Vagina (tissue), 2 donors: ENCODE results near the gene RAB13. TPM values are rescaled to one million over a fixed set of nuclear protein-coding genes. Genes with fewer than 3 reads are reported as not detected.

Source experiments
- DNase-seq, 2 donors: peaks; one replicate each; pipeline ENCODE4 v3.0.0-alpha.2; 2017; ENCODE audit errors: extremely low spot score in 2 of 2
- H3K27ac ChIP-seq: fragments of 200-600 bp; sonication (generic); one replicate; pipeline ENCODE4 v1.5.1; 2019
- H3K27me3 ChIP-seq: fragments of 200-600 bp; sonication (generic); one replicate; pipeline ENCODE4 v1.5.1; 2019
- H3K36me3 ChIP-seq, 2 donors: fragments of 200-600 bp; sonication (generic); one replicate each; pipeline ENCODE4 v1.5.1; 2017 to 2019
- H3K4me1 ChIP-seq: fragments of 200-600 bp; sonication (generic); one replicate; pipeline ENCODE4 v1.5.1; 2019
- H3K4me3 ChIP-seq, 2 donors: fragments of 200-600 bp; sonication (generic); 1 replicate in 1 of 2; 2 replicates in 1 of 2; pipeline ENCODE4 v1.5.1; 2016 to 2019
- H3K9me3 ChIP-seq: fragments of 200-600 bp; sonication (generic); one replicate; pipeline ENCODE4 v1.5.1; 2019
- CTCF ChIP-seq, 3 experiments: fragments of 450-650 bp in 2 of 3; fragments of 200-600 bp in 1 of 3; sonication (generic) in 1 of 3; IDR thresholded peaks; one replicate each; pipeline ENCODE4 v1.5.1; 2017 to 2019; ENCODE audit warnings: antibody characterized with exemption in 3 of 3, mild to moderate bottlenecking in 2 of 3, moderate library complexity in 2 of 3
- POLR2A ChIP-seq, 2 donors: fragments of 450-650 bp; IDR thresholded peaks; one replicate each; pipeline ENCODE4 v1.6.1; 2017; ENCODE audit warnings: antibody characterized with exemption in 2 of 2, mild to moderate bottlenecking in 2 of 2, moderate library complexity in 2 of 2
- POLR2AphosphoS5 ChIP-seq, 2 donors: sonication (generic); formaldehyde crosslinking; IDR thresholded peaks; one replicate each; pipeline ENCODE4 v1.9.0; 2017; ENCODE audit warnings: antibody characterized with exemption in 2 of 2, mild to moderate bottlenecking in 2 of 2, low read depth in 1 of 2; ENCODE audit not compliant: insufficient read depth in 1 of 2
- intact Hi-C: fragments of 100-400 bp; cut with DNase I; formaldehyde crosslinking; loops from one replicate; pipeline ENCODE4 v1.15.1; 2023
- total RNA-seq: library from RNA; depleted of rRNA; stranded (reverse); fragments of >200 nt; gene quantifications from one replicate; pipeline ENCODE4 v1.2.3, GENCODE V29; 2016

The RAB13 gene
- total RNA-seq, 1 donor from 2014 or later, result 49.8 TPM

GRCh38 chr1:153939476-153939875 lies 46.7 kb downstream of the RAB13 start:
- no peak overlapping the region for H3K27ac ChIP-seq
- DNase-seq, result no peak
- no peak for TF ChIP-seq CTCF (IDR thresholded peaks at IDR 0.05)
- peaks cover 0 to 65% of the 10 kb centered on the region in 2 donors for H3K36me3 ChIP-seq
- peaks cover 7% of the 10 kb centered on the region for H3K4me1 ChIP-seq
- H3K4me3 ChIP-seq, result no peak overlapping the region
- H3K9me3 ChIP-seq, result no peaks in the 10 kb centered on the region
- intact Hi-C loops, result no loop called here
- no peaks in the 10 kb centered on the region for H3K27me3 ChIP-seq

DNA sequence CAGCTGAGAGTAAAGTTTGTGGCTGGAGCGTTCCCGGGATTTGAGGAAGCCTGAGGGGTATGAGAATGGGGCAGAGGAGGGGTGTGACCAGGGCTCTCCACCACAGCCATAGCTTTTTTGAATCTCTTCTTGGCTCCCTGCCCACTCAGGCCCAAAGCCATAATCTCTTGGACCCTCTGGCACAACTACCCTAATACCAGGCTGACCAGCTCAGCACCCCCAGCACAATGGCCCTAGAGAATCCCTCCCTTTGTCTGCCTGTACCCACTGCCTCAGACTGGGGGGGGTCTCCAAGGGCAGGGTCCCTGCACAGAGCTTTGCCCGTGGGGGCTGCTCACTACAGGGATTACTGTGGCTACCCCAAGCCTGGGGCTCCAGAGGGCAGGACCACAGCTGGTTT lies 47.1 kb downstream of the RAB13 start:
- TF ChIP-seq CTCF (IDR thresholded peaks at IDR 0.05) (no peak), POLR2A (IDR thresholded peaks at IDR 0.05) (no peak), POLR2AphosphoS5 (IDR thresholded peaks at IDR 0.05; ENCODE audit: insufficient read depth in 1 of 2, low read depth in 1 of 2) (no peak)
- H3K4me1 ChIP-seq, result peaks cover 2% of the 10 kb centered on the region
- intact Hi-C loops, result no loop called here
- DNase-seq, result no peak
- peaks cover 0 to 70% of the 10 kb centered on the region in 2 donors for H3K36me3 ChIP-seq
- H3K9me3 ChIP-seq, result no peaks in the 10 kb centered on the region
- H3K4me3 ChIP-seq, result no peak overlapping the region
- H3K27me3 ChIP-seq, result no peaks in the 10 kb centered on the region
- no peak overlapping the region for H3K27ac ChIP-seq

GRCh38 chr1:153937331-153937730 lies 48.8 kb downstream of the RAB13 start:
- H3K4me1 ChIP-seq, result no peaks in the 10 kb centered on the region
- no peak overlapping the region for H3K27ac ChIP-seq
- intact Hi-C loops, result no loop called here
- no peaks in the 10 kb centered on the region for H3K27me3 ChIP-seq
- no peaks in the 10 kb centered on the region for H3K9me3 ChIP-seq
- TF ChIP-seq POLR2A (IDR thresholded peaks at IDR 0.05), result no peak
- TF ChIP-seq POLR2AphosphoS5 (IDR thresholded peaks at IDR 0.05; ENCODE audit: insufficient read depth in 1 of 2, low read depth in 1 of 2), result no peak
- TF ChIP-seq CTCF (IDR thresholded peaks at IDR 0.05), result no peak
- no peak overlapping the region for H3K4me3 ChIP-seq
- H3K36me3 ChIP-seq, result peaks cover 0 to 80% of the 10 kb centered on the region in 2 donors
- no peak for DNase-seq

- peaks cover 0 to 74% of the 10 kb centered on the region in 2 donors for H3K36me3 ChIP-seq
- intact Hi-C loops, result no loop called here
- no peak overlapping the region for H3K4me3 ChIP-seq
- TF ChIP-seq CTCF (IDR thresholded peaks at IDR 0.05) (no peak), POLR2A (IDR thresholded peaks at IDR 0.05) (no peak), POLR2AphosphoS5 (IDR thresholded peaks at IDR 0.05; ENCODE audit: insufficient read depth in 1 of 2, low read depth in 1 of 2) (no peak)
- no peaks in the 10 kb centered on the region for H3K9me3 ChIP-seq
- no peaks in the 10 kb centered on the region for H3K27me3 ChIP-seq
- no peaks in the 10 kb centered on the region for H3K4me1 ChIP-seq
- H3K27ac ChIP-seq, result no peak overlapping the region
- DNase-seq, result no peak
Observed at GRCh38 chr1:153936011-153936802, 49.9 kb downstream of the RAB13 start.

DNA sequence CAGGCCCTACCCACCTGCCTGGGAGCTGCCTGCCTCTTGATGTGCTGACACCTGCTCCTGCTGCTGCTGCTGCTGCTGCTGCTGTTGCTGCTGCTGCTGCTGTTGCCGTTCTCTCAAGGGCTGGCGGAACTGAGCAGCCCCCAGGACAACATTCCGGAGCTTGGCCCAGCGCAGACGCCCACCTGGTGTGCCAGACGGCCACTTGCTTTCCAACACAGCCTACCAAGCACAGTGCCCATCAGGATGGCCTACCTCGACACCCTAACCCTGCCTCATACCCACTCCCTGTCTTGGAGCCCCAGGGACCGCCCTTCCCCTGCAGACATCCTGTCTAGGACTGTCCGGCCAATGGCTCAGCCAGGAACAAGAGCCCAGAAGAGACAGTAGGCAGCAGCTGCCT lies 51.4 kb downstream of the RAB13 start:
- no peaks in the 10 kb centered on the region for H3K27me3 ChIP-seq
- H3K27ac ChIP-seq, result no peak overlapping the region
- intact Hi-C loops, result no loop called here
- no peaks in the 10 kb centered on the region for H3K4me1 ChIP-seq
- no peak for DNase-seq
- peaks cover 0 to 67% of the 10 kb centered on the region in 2 donors for H3K36me3 ChIP-seq
- no peak for TF ChIP-seq POLR2AphosphoS5 (IDR thresholded peaks at IDR 0.05; ENCODE audit: insufficient read depth in 1 of 2, low read depth in 1 of 2)
- no peak for TF ChIP-seq POLR2A (IDR thresholded peaks at IDR 0.05)
- TF ChIP-seq CTCF (IDR thresholded peaks at IDR 0.05), result no peak
- H3K4me3 ChIP-seq, result no peak overlapping the region
- H3K9me3 ChIP-seq, result no peaks in the 10 kb centered on the region
